H9 (cell line): Measurements from ENCODE around the gene UGT2B28. TPM values are rescaled to one million over a fixed set of nuclear protein-coding genes. Genes with fewer than 3 reads are reported as not detected.
"Not testable (repeated sequence)": the region's sequence is repeated elsewhere in the genome, so short reads cannot be mapped to it uniquely, and the experiment has no call there.

Experiments
- DNase-seq: peaks from one replicate; pipeline ENCODE4 v3.0.0-alpha.2; 2017
- H2AFZ ChIP-seq: one replicate; pipeline ENCODE4 v1.6.1; 2013; ENCODE audit warnings: mild to moderate bottlenecking, low read length, control low read depth, moderate library complexity
- H2AK5ac ChIP-seq: 2 replicates; pipeline ENCODE4 v1.6.1; 2013; ENCODE audit warnings: low read length, control low read depth, mixed read lengths; ENCODE audit not compliant: insufficient read length
- H2BK120ac ChIP-seq: one replicate; pipeline ENCODE4 v1.6.1; 2013; ENCODE audit warnings: low read depth, mild to moderate bottlenecking, low read length, control low read depth, inconsistent platforms; ENCODE audit not compliant: poor library complexity, severe bottlenecking
- H2BK12ac ChIP-seq: 2 replicates; pipeline ENCODE4 v1.6.1; 2013; ENCODE audit warnings: low read length, control low read depth, mixed read lengths, low read depth; ENCODE audit not compliant: insufficient read length
- H2BK15ac ChIP-seq: 2 replicates; pipeline ENCODE4 v1.6.1; 2013; ENCODE audit warnings: low read depth, low read length, control low read depth
- H2BK20ac ChIP-seq: one replicate; pipeline ENCODE4 v1.6.1; 2013; ENCODE audit warnings: low read depth, mild to moderate bottlenecking, low read length, control low read depth, inconsistent platforms; ENCODE audit not compliant: poor library complexity, severe bottlenecking
- H2BK5ac ChIP-seq: 2 replicates; pipeline ENCODE4 v1.6.1; 2013; ENCODE audit warnings: low read length, control low read depth, mixed read lengths; ENCODE audit not compliant: insufficient read length
- H3K14ac ChIP-seq: 2 replicates; pipeline ENCODE4 v1.6.1; 2013; ENCODE audit warnings: low read length, control low read depth; ENCODE audit not compliant: insufficient read depth
- H3K18ac ChIP-seq: 2 replicates; pipeline ENCODE4 v1.6.1; 2013; ENCODE audit warnings: low read depth, mild to moderate bottlenecking, mixed read lengths, low read length, control low read depth; ENCODE audit not compliant: insufficient read length
- H3K23ac ChIP-seq: 2 replicates; pipeline ENCODE4 v1.6.1; 2013; ENCODE audit warnings: low read length, control low read depth, mixed read lengths, low read depth; ENCODE audit not compliant: insufficient read length
- H3K23me2 ChIP-seq: 2 replicates; pipeline ENCODE4 v1.6.1; 2013; ENCODE audit warnings: low read depth, mild to moderate bottlenecking, mixed read lengths, low read length, control low read depth; ENCODE audit not compliant: insufficient read length, poor library complexity, severe bottlenecking
- H3K27ac ChIP-seq: 2 replicates; pipeline ENCODE4 v1.5.1; 2013; ENCODE audit warnings: low read length, control low read depth, mixed read lengths, low read depth; ENCODE audit not compliant: insufficient read length
- H3K27me3 ChIP-seq: 2 replicates; pipeline ENCODE4 v1.6.1; 2013; ENCODE audit warnings: low read length, control low read depth, inconsistent platforms; ENCODE audit not compliant: insufficient read depth
- H3K4ac ChIP-seq: 2 replicates; pipeline ENCODE4 v1.6.1; 2013; ENCODE audit warnings: low read depth, mild to moderate bottlenecking, control low read depth, inconsistent platforms, low read length, moderate library complexity
- H3K4me1 ChIP-seq: 2 replicates; pipeline ENCODE4 v1.6.1; 2013; ENCODE audit warnings: low read length, control low read depth, inconsistent platforms; ENCODE audit not compliant: insufficient read depth
- H3K4me2 ChIP-seq: 2 replicates; pipeline ENCODE4 v1.6.1; 2013; ENCODE audit warnings: low read length, control low read depth, mixed read lengths; ENCODE audit not compliant: insufficient read length, insufficient read depth
- H3K56ac ChIP-seq: 2 replicates; pipeline ENCODE4 v1.6.1; 2013; ENCODE audit warnings: low read depth, mild to moderate bottlenecking, mixed read lengths, low read length, control low read depth; ENCODE audit not compliant: insufficient read length
- H3K79me1 ChIP-seq: 2 replicates; pipeline ENCODE4 v1.6.1; 2013; ENCODE audit warnings: low read depth, mild to moderate bottlenecking, moderate library complexity, low read length, control low read depth, inconsistent platforms; ENCODE audit not compliant: insufficient read depth, poor library complexity, severe bottlenecking
- H3K79me2 ChIP-seq: 2 replicates; pipeline ENCODE4 v1.6.1; 2013; ENCODE audit warnings: low read length, control low read depth, inconsistent platforms; ENCODE audit not compliant: insufficient read depth
- H3K9ac ChIP-seq: 2 replicates; pipeline ENCODE4 v1.6.1; 2013; ENCODE audit warnings: low read length, control low read depth, mixed read lengths; ENCODE audit not compliant: insufficient read length; ENCODE audit errors: extremely low read depth
- H3K9me3 ChIP-seq: one replicate; pipeline ENCODE4 v1.6.1; 2013; ENCODE audit warnings: low read depth, low read length, inconsistent platforms; ENCODE audit not compliant: control insufficient read depth
- H3T11ph ChIP-seq: one replicate; pipeline ENCODE4 v1.6.1; 2013; ENCODE audit warnings: mild to moderate bottlenecking, low read length, control low read depth, inconsistent platforms
- H4K20me1 ChIP-seq: one replicate; pipeline ENCODE4 v1.6.1; 2013; ENCODE audit not compliant: control insufficient read depth, insufficient read length, insufficient read depth
- H4K5ac ChIP-seq: 2 replicates; pipeline ENCODE4 v1.6.1; 2013; ENCODE audit warnings: low read depth, mild to moderate bottlenecking, mixed read lengths, low read length, control low read depth; ENCODE audit not compliant: insufficient read length
- H4K8ac ChIP-seq: replicated peaks from 2 replicates; pipeline ENCODE4 v1.6.1; 2013; ENCODE audit warnings: low read length, control low read depth, mixed read lengths, low read depth; ENCODE audit not compliant: insufficient read length
- H4K91ac ChIP-seq: 2 replicates; pipeline ENCODE4 v1.6.1; 2013; ENCODE audit warnings: low read depth, mild to moderate bottlenecking, moderate library complexity, mixed read lengths, low read length, control low read depth; ENCODE audit not compliant: insufficient read length
- H3K27ac Mint-ChIP-seq, 3 experiments: 2 replicates in 2 of 3; 3 replicates in 1 of 3; pipeline ENCODE4 v1.8.0; 2020 to 2021; ENCODE audit warnings: mixed read lengths in 3 of 3, mild to moderate bottlenecking in 1 of 3, moderate library complexity in 1 of 3
- H3K27me3 Mint-ChIP-seq: 2 replicates; pipeline ENCODE4 v1.8.0; 2021; ENCODE audit warnings: low read depth, mild to moderate bottlenecking, moderate library complexity, mixed read lengths
- H3K36me3 Mint-ChIP-seq, 3 experiments: 2 replicates in 2 of 3; 3 replicates in 1 of 3; pipeline ENCODE4 v1.8.0; 2020 to 2021; ENCODE audit warnings: low read depth in 3 of 3, mixed read lengths in 3 of 3; ENCODE audit not compliant: insufficient read depth in 1 of 3
- H3K4me1 Mint-ChIP-seq, 2 experiments: 2 replicates each; pipeline ENCODE4 v1.8.0; 2020; ENCODE audit warnings: mixed read lengths in 2 of 2
- H3K4me3 Mint-ChIP-seq, 2 experiments: 2 replicates in 1 of 2; 3 replicates in 1 of 2; pipeline ENCODE4 v1.8.0; 2020 to 2021; ENCODE audit warnings: mild to moderate bottlenecking in 2 of 2, mixed read lengths in 2 of 2, moderate library complexity in 1 of 2
- H3K9me3 Mint-ChIP-seq, 2 experiments: 2 replicates in 1 of 2; 3 replicates in 1 of 2; pipeline ENCODE4 v1.8.0; 2020; ENCODE audit warnings: mild to moderate bottlenecking in 2 of 2, mixed read lengths in 2 of 2, moderate library complexity in 1 of 2
- CTCF ChIP-seq: fragments of 200-600 bp; sonication (generic); conservative IDR thresholded peaks from 3 replicates; pipeline ENCODE4 v1.8.0; 2021; ENCODE audit warnings: antibody characterized with exemption, mild to moderate bottlenecking
- WGBS: extraction: QIAGEN DNeasy Blood & Tissue Kit; methylation state at CpG from one replicate; pipeline ENCODE4 v1.1.7; 2013; ENCODE audit warnings: missing lambda C conversion rate, low lambda C conversion rate, mixed read lengths; ENCODE audit not compliant: insufficient read length; ENCODE audit errors: extremely low coverage; 5-methylcytosine and 5-hydroxymethylcytosine counted together
- total RNA-seq: library from RNA; stranded (reverse); gene quantifications from 2 replicates; pipeline ENCODE4 v1.2.1, GENCODE V29; 2021

UGT2B28 gene
- total RNA-seq, 1 experiment from 2014 or later = not detected

GRCh38 chr4:69317669-69318298 is 37.5 kb downstream of the UGT2B28 start:
- not testable (repeated sequence) for H3K23ac ChIP-seq, H3K23me2 ChIP-seq, H3K4me1 Mint-ChIP-seq, H3K14ac ChIP-seq, H3K56ac ChIP-seq, H4K5ac ChIP-seq, H3K79me2 ChIP-seq, H3K27ac ChIP-seq, H3K9me3 ChIP-seq, H2BK12ac ChIP-seq, H3K4ac ChIP-seq, DNase-seq, H3K4me1 ChIP-seq, H2BK15ac ChIP-seq, H3T11ph ChIP-seq, H4K91ac ChIP-seq, H3K27ac Mint-ChIP-seq, H2BK120ac ChIP-seq, H3K27me3 Mint-ChIP-seq, H3K9ac ChIP-seq, H3K27me3 ChIP-seq, H4K8ac ChIP-seq, H4K20me1 ChIP-seq, H3K4me3 Mint-ChIP-seq, H3K9me3 Mint-ChIP-seq, H2AFZ ChIP-seq, H2AK5ac ChIP-seq, H3K36me3 Mint-ChIP-seq, H3K18ac ChIP-seq, H3K79me1 ChIP-seq, H2BK20ac ChIP-seq, H3K4me2 ChIP-seq, H2BK5ac ChIP-seq
- peak; percentile 80 for TF ChIP-seq CTCF
- WGBS = no CpG with 5 or more reads among the region's 3 CpGs
